IMR-90 (cell line): ENCODE data around the gene EPHA6.
A peak's percentile ranks its signal among the peaks of the same experiment; 100 is the strongest.

Source experiments
- BHLHE40 ChIP-seq: fragments of 150-350 bp; IDR thresholded peaks from 2 replicates; pipeline ENCODE4 v1.6.1; 2016; ENCODE audit warnings: mild to moderate bottlenecking, low read depth, low read length
- FOS ChIP-seq: fragments of 150-350 bp; IDR thresholded peaks from 2 replicates; pipeline ENCODE4 v1.6.1; 2016; ENCODE audit warnings: low read depth, low read length
- MAFK ChIP-seq: IDR thresholded peaks from 2 replicates; pipeline ENCODE4 v1.6.1; 2012; ENCODE audit warnings: low read depth, low read length, improper control_type of control experiment
- MXI1 ChIP-seq: IDR thresholded peaks from 2 replicates; pipeline ENCODE4 v1.6.1; 2012; ENCODE audit warnings: low read depth, mild to moderate bottlenecking, low read length, moderate library complexity, borderline replicate concordance
- NFE2L2 ChIP-seq: fragments of 150-350 bp; IDR thresholded peaks from 2 replicates; pipeline ENCODE4 v1.6.1; 2016; ENCODE audit warnings: low read depth, mild to moderate bottlenecking, low read length
- POLR2A ChIP-seq: IDR thresholded peaks from 2 replicates; pipeline ENCODE4 v1.6.1; 2012; ENCODE audit warnings: mild to moderate bottlenecking, low read depth, low read length
- SMC3 ChIP-seq: fragments of 150-350 bp; IDR thresholded peaks from 2 replicates; pipeline ENCODE4 v1.6.1; 2016; ENCODE audit warnings: low read depth, mild to moderate bottlenecking, antibody characterized with exemption, low read length, moderate library complexity
- TF ChIP-seq, protein P1 (sequence below): conservative IDR thresholded peaks from 2 replicates; pipeline ENCODE4 v1.5.1; 2012; ENCODE audit warnings: mild to moderate bottlenecking, low read depth, low read length, improper control_type of control experiment
- TF ChIP-seq, protein P2 (sequence below): fragments of 150-350 bp; IDR thresholded peaks from 2 replicates; pipeline ENCODE4 v1.6.1; 2016; ENCODE audit warnings: low read depth, mild to moderate bottlenecking, low read length, moderate library complexity, borderline replicate concordance

DNA sequence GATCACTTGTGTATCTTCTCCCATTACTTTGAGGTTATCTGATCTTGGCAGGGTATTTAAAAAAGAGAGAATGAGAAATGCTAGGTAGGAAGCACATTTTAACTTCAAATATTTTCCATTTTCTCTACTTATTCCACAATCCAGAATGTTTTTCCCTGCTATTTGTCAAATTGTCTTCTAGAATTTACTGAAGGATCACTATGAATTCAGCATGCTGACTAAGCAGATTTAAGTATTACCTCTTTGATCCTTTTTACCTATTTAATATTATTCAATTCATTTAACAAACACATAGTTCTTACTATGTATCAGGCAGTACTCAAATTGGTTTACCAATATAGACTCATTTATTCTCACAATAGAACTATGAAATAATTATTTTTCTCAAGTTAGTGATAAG is 486.7 kb downstream of the EPHA6 start:
- TF ChIP-seq, protein P1, sequence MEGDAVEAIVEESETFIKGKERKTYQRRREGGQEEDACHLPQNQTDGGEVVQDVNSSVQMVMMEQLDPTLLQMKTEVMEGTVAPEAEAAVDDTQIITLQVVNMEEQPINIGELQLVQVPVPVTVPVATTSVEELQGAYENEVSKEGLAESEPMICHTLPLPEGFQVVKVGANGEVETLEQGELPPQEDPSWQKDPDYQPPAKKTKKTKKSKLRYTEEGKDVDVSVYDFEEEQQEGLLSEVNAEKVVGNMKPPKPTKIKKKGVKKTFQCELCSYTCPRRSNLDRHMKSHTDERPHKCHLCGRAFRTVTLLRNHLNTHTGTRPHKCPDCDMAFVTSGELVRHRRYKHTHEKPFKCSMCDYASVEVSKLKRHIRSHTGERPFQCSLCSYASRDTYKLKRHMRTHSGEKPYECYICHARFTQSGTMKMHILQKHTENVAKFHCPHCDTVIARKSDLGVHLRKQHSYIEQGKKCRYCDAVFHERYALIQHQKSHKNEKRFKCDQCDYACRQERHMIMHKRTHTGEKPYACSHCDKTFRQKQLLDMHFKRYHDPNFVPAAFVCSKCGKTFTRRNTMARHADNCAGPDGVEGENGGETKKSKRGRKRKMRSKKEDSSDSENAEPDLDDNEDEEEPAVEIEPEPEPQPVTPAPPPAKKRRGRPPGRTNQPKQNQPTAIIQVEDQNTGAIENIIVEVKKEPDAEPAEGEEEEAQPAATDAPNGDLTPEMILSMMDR = no peak
- TF ChIP-seq SMC3 = no peak
- TF ChIP-seq, protein P2, sequence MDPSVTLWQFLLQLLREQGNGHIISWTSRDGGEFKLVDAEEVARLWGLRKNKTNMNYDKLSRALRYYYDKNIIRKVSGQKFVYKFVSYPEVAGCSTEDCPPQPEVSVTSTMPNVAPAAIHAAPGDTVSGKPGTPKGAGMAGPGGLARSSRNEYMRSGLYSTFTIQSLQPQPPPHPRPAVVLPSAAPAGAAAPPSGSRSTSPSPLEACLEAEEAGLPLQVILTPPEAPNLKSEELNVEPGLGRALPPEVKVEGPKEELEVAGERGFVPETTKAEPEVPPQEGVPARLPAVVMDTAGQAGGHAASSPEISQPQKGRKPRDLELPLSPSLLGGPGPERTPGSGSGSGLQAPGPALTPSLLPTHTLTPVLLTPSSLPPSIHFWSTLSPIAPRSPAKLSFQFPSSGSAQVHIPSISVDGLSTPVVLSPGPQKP = no peak
- no peak for TF ChIP-seq POLR2A
- TF ChIP-seq FOS = no peak
- no peak for TF ChIP-seq BHLHE40
- no peak for TF ChIP-seq NFE2L2
- no peak for TF ChIP-seq MXI1
- peak; percentile 96 for TF ChIP-seq MAFK
